ENCODE measurements around the gene CHST10.
"Not testable (repeated sequence)": the region's sequence is repeated elsewhere in the genome, so short reads cannot be mapped to it uniquely, and the experiment has no call there.

The CHST10 gene

DNA sequence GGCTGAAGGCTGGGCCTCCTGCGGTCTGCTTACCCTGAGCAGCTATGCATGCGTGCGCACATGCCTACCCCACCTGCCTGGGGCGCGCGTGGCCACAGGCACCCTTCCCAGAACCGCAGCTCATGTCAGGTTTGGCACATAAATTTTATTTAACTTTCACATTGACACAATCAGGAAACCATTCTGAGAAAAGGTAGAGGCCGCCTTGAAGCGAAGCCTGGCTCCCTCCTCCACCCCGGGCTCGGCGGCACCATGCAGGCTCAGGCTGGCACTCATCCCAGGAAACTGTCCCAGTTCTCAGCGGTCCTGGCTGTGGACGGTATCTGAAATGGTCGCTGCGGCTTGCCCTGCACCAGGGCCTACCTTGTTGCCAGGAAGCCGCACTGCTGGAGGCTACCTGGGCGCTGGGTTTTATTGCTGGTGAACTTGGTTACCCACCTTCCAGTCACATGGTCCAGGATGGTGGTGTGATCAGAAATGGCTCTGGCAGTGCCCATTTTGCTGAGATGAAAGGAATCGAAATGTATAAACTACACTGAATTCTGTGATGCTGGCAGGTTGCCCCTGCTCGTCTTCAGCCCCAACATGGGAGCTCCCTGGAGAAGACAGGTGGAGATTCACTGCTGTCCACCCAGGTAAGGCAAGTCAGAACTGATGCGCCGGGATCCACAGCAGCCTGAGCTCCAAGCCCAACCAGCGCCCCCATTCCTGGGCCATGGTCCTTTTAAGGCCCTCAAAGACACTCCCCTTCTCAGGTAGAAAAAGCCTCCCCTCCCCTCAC is 25.5 kb downstream of the CHST10 start:
- DNase-seq = peak; percentile 23 to 30

DNA sequence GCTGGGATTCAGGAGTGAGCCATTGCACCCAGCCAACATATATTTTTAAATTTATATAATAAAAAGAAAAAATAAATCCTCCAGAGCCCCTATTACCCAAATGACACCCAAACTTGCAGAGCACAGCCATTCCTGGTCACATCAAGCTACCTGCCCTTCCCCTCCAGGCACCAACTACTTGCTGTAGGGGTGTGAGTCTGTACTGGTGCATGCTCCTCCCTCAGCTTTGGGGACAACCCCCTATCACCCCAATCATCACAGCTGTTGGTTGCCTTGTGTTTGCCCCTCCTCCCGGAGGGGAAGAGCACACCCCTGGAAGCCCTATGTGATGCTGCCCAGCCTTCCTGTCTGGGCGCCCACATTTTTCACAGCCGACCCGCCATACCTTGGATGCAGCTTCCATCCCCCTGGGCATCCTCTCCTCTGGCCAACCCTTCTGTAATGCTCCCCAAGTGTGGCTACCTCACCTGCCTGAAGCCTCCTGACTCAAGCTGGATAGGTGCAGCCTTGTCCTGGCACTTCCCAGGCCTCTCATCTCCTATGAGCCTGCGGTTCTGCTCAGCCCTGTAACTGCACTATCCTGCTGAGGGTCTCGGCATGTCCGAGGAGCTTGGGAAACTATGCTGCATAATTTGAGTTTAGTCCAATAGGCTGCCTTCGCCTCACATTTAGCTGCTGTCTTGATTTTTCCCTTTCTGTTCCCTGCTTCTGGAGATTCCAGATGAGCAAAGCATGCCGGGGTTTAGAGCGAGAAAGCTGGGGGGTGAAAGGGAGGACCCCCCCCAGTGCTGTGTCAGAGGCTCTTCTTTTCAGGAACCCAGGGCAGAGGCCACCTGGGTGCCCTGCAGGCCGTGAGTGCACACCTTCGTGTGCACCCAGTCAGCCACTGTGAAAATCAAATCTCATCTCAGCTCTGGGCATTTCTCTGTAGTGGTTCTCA is 27.2 kb downstream of the CHST10 start:
- no peak for DNase-seq

DNA sequence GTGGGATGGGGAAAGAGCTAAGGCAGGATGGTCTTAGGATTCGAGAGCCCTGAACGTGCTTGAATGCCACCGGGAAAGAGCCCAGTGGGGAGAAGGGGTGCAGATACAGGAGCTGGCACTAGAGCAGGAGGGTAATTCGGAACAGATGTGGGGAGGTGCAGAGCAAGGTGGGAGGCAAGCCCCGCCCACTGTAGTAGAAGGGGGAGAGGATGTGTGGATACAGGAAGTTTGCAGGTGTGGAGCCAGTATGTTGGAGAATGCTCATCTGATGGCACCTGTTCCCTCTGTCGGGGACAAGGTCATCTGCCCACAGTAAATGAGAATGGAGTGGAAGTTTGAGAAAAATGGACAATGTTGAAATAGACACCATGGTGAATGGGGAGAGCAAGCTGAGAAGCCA is 28.8 kb downstream of the CHST10 start:
- DNase-seq = no peak

DNA sequence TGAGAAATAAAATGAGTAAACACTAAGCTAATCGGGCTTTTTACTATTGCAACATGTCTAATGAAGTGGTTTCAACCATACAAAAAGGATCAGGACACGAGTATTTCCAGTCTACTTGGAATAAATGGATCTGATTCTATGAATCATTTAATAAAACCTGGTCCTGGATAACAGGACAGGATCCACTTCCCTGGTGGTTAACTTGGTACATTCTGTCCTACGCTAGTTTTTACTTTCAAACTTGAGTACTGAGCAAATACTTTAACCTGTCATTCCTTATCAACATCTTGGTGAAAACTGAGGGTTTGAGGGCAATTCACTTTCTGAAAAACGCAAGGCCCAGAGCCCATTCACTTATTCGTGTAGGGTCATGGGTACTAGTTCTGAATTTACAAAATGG is 33.5 kb downstream of the CHST10 start:
- no peak for DNase-seq

DNA sequence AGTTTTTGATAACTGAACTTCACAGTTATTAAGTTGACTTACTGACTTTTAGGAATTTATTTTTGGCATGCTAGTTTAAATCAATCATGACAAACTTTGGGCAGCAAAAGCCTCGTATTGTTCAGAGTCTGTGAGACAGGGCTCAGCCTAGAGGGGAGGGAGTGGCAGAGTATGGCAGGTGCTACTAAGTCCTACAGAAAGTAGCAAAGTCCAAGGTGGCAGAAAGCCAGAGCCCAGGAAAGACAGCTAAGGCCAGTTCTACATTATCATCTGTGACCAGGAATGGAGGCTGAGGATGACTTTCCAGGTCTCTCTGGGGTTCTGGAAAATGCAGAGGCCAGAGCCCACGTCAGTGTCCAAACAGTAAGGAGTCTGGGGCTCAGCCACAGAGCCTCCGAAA is 34.2 kb downstream of the CHST10 start:
- no peak for DNase-seq

DNA sequence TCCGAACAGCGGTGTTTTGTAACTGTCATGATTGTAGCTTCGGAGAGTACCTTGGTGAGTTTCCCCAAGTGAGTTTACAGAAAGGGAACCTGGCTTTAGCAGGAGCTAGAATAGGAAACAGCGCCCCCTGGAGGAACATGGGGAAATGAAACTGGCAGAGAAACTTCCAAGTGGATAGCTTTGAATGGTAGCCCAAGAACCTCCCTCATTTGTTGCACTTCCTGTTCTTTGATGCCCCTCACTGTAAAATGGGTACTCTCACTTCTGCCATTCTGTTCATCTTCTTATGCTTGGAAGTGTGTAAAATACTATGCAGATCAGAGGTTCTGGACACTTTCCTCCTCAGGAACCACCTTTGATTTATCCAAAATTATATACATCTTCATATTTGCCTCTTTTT is 36.2 kb downstream of the CHST10 start:
- peak; percentile 46 to 71 for DNase-seq

DNA sequence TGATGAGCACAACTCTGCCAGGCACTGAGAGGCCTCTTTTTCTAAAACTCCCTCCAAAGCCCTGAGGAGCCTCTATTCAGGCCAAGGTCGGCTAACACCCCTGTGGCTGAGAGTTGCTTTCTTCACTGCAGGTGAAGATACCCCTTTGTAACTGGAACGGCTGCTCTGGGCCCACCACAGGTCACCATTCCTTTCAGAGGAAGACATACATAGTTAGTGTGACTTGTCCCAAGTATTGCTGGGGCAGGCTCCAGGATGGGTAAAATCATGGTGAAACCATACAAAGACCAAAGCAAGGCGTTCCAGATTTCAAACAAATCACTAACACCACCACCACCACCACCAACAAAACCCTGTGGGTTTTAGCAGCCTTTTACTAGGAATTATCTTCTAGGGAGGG is 36.8 kb downstream of the CHST10 start:
- DNase-seq = no peak

DNA sequence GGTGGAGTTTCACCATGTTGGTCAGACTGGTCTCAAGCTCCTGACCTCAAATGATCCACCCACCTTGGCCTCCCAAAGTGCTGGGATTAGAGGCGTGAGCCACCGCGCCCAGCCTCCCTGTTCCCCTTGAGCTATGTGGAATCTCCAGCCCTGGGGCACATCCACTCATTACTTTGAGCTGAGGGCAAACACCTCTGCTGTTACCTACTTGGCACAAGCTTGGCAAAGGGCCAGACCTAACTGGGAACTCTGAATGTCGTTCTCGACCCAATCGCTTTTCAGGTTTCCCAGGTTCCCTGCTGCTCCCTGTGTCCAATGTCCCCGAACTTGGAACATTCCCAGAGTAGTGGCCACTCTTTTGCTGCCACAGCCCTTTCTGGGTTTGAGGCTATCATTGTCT is 40.6 kb downstream of the CHST10 start:
- DNase-seq = no peak

DNA sequence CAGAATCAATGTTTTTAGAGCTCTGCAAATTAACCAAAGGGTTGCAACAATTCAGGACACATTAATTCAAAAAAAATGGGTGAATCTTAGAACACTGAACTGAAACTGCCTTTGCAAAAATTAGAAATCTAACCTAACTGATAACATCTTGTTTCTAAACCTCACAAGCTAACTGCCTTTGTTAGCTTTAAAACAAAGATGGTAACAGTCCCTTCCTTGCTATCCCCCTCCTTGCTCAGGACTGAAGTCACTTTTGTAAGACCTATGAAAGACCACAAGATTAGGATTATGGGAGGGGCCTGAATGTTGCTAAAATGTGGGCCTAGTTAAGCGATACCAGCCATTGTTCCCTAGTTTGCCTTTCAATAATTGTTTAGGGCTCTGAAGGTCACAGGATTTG is 50.3 kb downstream of the CHST10 start:
- DNase-seq = no peak

DNA sequence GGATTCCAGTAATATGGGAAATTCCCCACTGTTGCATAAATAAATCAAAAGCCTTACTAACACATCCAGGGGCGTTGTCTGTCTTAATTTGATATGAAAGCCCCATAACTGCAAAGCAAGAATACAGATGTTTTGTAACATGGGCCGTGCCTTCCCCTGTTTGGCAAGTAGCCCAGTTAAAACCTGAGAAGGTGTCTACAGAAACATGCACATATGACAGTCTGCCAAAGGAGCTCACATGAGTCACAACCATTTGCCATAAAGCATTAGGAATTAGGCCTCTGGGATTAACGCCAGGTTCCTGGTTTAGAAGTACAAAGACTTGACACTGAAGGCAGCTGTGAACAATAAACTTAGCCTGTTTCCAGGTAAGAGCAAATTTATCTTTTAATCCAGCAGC is 52.0 kb downstream of the CHST10 start:
- no peak for DNase-seq

DNA sequence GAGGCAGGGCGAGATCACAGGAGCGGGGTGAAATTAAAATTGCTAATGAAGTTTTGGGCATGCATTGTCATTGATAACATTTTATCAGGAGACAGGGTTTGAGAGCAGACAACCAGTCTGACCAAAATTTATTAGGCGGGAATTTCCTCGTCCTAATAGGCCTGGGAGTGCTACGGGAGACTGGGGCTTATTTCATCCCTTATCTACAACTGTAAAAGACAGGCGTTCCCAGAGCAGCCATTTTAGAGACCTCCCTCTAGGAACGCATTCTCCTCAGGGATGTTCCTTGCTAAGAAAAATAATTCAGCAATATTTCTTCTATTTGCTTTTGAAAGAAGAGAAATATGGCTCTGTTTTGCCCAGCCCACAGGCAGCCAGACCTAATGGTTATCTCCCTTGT is 55.2 kb downstream of the CHST10 start:
- not testable (repeated sequence) for DNase-seq

DNA sequence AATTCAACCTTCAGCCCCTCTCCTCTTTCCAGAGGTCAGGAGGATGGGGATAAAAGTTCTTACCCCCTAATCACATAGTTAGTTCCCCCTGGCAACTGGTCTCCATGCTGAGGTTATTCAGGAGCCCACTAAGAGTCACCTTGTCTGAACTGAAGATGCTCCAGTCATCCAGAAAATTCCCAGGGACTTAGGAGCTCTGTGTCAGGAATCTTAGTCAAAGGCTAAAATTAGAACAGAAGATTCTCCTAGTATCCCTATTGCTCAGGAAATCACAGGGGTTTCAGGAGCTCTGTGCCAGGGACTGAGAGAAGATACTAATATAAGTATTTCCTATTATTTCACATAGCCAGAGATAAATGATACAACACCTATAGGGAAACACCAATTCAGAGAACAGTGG is 57.9 kb downstream of the CHST10 start:
- DNase-seq = no peak

DNA sequence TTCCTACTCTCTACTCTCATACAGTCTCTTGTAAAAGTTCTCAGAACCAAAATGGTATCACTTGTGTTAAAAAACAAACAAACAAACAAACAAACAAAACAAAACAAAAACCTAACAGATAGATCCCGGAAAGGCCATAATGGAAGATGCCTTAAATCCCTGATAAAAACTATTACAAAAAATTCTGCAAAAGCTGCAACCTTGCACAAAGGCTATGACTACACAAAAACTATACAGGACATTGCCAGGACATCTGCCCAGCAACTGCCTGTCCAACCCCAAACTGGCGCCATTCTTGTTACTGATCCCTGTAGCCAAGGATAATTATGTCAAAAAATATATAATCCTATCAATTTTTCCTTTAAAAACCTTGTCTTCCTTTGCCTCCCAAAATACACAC is 58.9 kb downstream of the CHST10 start:
- no peak for DNase-seq

DNA sequence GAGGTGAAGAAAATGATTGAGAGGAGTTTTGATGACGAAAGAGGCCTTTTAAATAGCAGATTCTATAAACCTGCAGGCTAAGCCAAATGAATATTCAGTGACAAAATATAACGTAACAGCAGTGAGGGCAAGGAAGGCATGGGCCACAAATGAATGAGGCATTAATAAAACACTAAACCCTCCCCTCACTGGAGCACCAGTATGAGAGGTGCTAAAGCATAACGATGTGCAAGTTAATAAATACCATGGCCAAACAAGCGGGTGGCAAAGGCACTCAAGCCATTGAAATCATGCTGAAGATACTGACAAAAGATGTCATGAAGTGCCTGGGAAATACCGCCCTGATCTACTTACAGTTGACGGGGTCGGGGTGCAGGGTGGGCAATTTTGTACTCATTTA is 64.9 kb downstream of the CHST10 start:
- no peak for DNase-seq

DNA sequence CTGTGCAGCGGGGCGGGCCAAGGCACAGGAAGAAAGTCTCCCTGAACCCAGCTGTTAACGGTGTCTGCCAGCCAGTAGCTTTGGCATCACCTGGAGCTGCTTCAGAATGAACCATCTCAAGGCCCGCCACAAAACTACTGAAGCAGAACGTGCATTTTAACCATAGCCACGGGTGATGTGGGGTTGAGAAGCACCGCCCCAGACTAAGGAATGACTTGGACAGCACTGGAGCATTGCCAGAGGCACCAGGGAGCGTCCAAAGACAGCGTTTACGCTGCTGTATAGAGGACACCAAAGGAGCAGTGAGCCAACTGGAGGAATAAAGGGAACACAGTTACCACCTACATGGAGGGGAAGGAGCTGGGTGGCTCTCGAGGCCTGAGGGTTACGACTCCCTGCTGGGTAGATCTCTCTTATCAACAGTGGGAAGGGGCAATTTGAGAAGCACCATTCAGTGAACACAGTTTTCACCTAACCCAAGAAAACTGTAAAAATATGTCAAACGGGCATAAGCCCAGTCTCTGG is 66.7 kb downstream of the CHST10 start:
- DNase-seq = no peak

DNA sequence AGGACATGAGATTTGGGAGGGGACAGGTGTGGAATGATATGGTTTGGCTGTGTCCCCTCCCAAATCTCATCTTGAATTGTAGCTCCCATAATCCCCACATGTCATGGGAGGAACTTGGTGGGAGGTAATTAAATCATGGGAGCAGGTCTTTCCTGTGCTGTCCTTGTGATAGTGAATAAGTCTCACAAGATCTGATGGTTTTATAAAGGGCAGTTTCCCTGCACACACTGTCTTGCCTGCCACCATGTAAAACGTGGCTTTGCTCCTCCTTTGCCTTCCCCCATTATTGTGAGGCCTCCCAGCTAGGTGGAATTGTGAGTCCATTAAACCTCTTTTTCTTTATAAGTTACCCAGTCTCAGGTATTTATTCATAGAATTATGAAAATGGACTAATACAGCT is 72.3 kb downstream of the CHST10 start:
- not testable (repeated sequence) for DNase-seq

DNA sequence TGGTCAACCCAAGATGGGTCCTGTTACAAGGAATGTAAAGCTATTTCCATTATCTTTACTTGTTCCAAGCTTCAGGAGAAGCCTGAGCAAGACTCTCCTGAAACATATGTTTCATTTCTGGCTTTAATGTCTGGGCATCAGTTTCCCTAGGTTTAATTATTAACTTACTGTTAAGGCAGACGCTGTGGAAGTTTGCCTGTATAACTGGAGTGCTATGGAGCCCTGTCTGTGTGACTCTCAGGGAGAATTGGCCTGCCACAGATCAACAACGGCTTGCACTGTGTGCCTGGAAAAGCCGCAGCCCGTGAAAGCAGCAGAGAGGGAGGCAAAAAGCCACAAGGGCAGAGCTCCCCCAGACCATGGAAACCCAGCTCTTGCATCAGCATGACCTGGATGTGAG is 73.0 kb downstream of the CHST10 start:
- DNase-seq = no peak

DNA sequence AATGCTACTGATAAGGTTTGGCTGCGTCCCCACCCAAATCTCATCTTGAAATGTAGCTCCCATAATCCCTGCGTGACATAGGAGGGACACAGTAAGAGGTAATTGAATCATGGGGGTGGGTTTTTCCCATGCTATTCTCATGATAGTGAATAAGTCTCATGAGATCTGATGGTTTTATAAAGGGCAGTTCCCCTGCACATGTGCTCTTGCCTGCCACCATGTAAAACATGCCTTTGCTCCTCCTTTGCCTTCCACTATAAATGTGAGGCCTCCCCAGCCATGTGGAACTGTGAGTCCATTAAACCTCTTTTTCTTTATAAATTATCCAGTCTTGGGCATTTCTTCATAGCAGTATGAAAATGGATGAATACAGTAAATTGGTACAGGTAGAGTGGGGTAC is 75.0 kb downstream of the CHST10 start:
- DNase-seq = not testable (repeated sequence)

Measured in hippocampal formation (tissue), 2 donors.